PC-3 (cell line): Measurements from ENCODE around the gene FKBP10.

Experiments used
- EZH2 ChIP-seq: fragments of 300-600 bp; sonication (generic); IDR thresholded peaks from one replicate; pipeline ENCODE4 v1.6.1; 2017; ENCODE audit warnings: antibody characterized with exemption, mild to moderate bottlenecking, low read length; ENCODE audit not compliant: unreplicated experiment
- EZH2phosphoT487 ChIP-seq: fragments of 300-600 bp; sonication (generic); IDR thresholded peaks from 2 replicates; pipeline ENCODE4 v1.6.1; 2018; ENCODE audit warnings: mild to moderate bottlenecking, antibody characterized with exemption, low read length, borderline replicate concordance
- TF ChIP-seq, protein P1 (sequence below): fragments of 300-600 bp; sonication (generic); conservative IDR thresholded peaks from 2 replicates; pipeline ENCODE4 v1.5.1; 2017; ENCODE audit warnings: antibody characterized with exemption, low read depth, mild to moderate bottlenecking, low read length

DNA sequence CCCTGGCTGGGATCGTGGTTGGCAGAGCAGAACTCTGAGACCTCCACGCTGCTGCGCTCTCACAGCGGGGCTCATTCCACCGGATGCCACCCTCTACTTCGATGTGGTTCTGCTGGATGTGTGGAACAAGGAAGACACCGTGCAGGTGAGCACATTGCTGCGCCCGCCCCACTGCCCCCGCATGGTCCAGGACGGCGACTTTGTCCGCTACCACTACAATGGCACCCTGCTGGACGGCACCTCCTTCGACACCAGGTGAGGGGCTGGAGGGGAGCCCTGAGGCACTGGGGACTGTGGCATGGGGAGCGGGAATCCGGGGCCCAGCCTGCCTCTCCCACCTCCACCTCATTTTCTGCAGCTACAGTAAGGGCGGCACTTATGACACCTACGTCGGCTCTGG, 5.2 kb downstream of the FKBP10 start:
- TF ChIP-seq, protein P1, sequence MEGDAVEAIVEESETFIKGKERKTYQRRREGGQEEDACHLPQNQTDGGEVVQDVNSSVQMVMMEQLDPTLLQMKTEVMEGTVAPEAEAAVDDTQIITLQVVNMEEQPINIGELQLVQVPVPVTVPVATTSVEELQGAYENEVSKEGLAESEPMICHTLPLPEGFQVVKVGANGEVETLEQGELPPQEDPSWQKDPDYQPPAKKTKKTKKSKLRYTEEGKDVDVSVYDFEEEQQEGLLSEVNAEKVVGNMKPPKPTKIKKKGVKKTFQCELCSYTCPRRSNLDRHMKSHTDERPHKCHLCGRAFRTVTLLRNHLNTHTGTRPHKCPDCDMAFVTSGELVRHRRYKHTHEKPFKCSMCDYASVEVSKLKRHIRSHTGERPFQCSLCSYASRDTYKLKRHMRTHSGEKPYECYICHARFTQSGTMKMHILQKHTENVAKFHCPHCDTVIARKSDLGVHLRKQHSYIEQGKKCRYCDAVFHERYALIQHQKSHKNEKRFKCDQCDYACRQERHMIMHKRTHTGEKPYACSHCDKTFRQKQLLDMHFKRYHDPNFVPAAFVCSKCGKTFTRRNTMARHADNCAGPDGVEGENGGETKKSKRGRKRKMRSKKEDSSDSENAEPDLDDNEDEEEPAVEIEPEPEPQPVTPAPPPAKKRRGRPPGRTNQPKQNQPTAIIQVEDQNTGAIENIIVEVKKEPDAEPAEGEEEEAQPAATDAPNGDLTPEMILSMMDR: no peak
- TF ChIP-seq EZH2 (no peak), EZH2phosphoT487 (no peak)
